ENCODE measurements around the gene TAMM41.
A peak's percentile ranks its signal among the peaks of the same experiment; 100 is the strongest.
"Not testable (repeated sequence)": the region's sequence is repeated elsewhere in the genome, so short reads cannot be mapped to it uniquely, and the experiment has no call there.

TAMM41 gene

GRCh38 chr3:11776346-11776745 lies 70.3 kb downstream of the TAMM41 start:
- Histone ChIP-seq H3K9ac (no peak overlapping the region), H3K4me1 (ENCODE audit: low read depth, poor library complexity, severe bottlenecking) (no peaks in the 10 kb centered on the region), H3K4me2 (no peak overlapping the region), H4K20me1 (ENCODE audit: insufficient read depth) (no peaks in the 10 kb centered on the region), H3K36me3 (ENCODE audit: insufficient read depth) (no peaks in the 10 kb centered on the region), H2AFZ (ENCODE audit: low read depth) (no peak overlapping the region), H3K79me2 (ENCODE audit: insufficient read depth, low read depth) (no peaks in the 10 kb centered on the region), H3K4me3 (IDR thresholded peaks at IDR 0.05; ENCODE audit: insufficient read depth, low read depth, low read length) (no peak overlapping the region), H3K27ac (no peak overlapping the region), H3K27me3 (ENCODE audit: insufficient read depth, low read depth) (no peaks in the 10 kb centered on the region)
- TF ChIP-seq CTCF (conservative IDR thresholded peaks at IDR 0.05; ENCODE audit: low read depth, low read length) = no peak

GRCh38 chr3:11775493-11775892 lies 71.2 kb downstream of the TAMM41 start:
- no peak for TF ChIP-seq CTCF (conservative IDR thresholded peaks at IDR 0.05; ENCODE audit: low read depth, low read length)
- Histone ChIP-seq H3K4me3 (IDR thresholded peaks at IDR 0.05; ENCODE audit: insufficient read depth, low read depth, low read length) (no peak overlapping the region), H3K27me3 (ENCODE audit: insufficient read depth, low read depth) (no peaks in the 10 kb centered on the region), H3K36me3 (ENCODE audit: insufficient read depth) (no peaks in the 10 kb centered on the region), H3K9ac (no peak overlapping the region), H3K27ac (no peak overlapping the region), H3K4me1 (ENCODE audit: low read depth, poor library complexity, severe bottlenecking) (no peaks in the 10 kb centered on the region), H4K20me1 (ENCODE audit: insufficient read depth) (no peaks in the 10 kb centered on the region), H3K4me2 (no peak overlapping the region), H3K79me2 (ENCODE audit: insufficient read depth, low read depth) (no peaks in the 10 kb centered on the region), H2AFZ (ENCODE audit: low read depth) (no peak overlapping the region)

- H3K4me3 ChIP-seq (IDR thresholded peaks at IDR 0.05; ENCODE audit: insufficient read depth, low read depth, low read length) = no peak overlapping the region
- no peak overlapping the region for H3K4me2 ChIP-seq
- no peaks in the 10 kb centered on the region for H3K36me3 ChIP-seq (ENCODE audit: insufficient read depth)
- H3K79me2 ChIP-seq (ENCODE audit: insufficient read depth, low read depth) = no peaks in the 10 kb centered on the region
- no peak overlapping the region for H3K9ac ChIP-seq
- TF ChIP-seq CTCF (conservative IDR thresholded peaks at IDR 0.05; ENCODE audit: low read depth, low read length) = no peak
- H3K4me1 ChIP-seq (ENCODE audit: low read depth, poor library complexity, severe bottlenecking) = no peaks in the 10 kb centered on the region
- no peak overlapping the region for H2AFZ ChIP-seq (ENCODE audit: low read depth)
- no peak overlapping the region for H3K27ac ChIP-seq
- H3K27me3 ChIP-seq (ENCODE audit: insufficient read depth, low read depth) = no peaks in the 10 kb centered on the region
- no peaks in the 10 kb centered on the region for H4K20me1 ChIP-seq (ENCODE audit: insufficient read depth)
Measured at GRCh38 chr3:11774296-11774877, 72.3 kb downstream of the TAMM41 start.

GRCh38 chr3:11771931-11772330 lies 74.8 kb downstream of the TAMM41 start:
- H3K4me3 ChIP-seq (IDR thresholded peaks at IDR 0.05; ENCODE audit: insufficient read depth, low read depth, low read length); H4K20me1 ChIP-seq (ENCODE audit: insufficient read depth); H3K9ac ChIP-seq; H2AFZ ChIP-seq (ENCODE audit: low read depth); H3K36me3 ChIP-seq (ENCODE audit: insufficient read depth); H3K4me2 ChIP-seq; H3K27ac ChIP-seq; H3K79me2 ChIP-seq (ENCODE audit: insufficient read depth, low read depth); H3K4me1 ChIP-seq (ENCODE audit: low read depth, poor library complexity, severe bottlenecking); H3K27me3 ChIP-seq (ENCODE audit: insufficient read depth, low read depth): not testable (repeated sequence)

GRCh38 chr3:11770477-11771391 lies 76.0 kb downstream of the TAMM41 start:
- no peak overlapping the region for H3K4me3 ChIP-seq (IDR thresholded peaks at IDR 0.05; ENCODE audit: insufficient read depth, low read depth, low read length)
- no peaks in the 10 kb centered on the region for H3K36me3 ChIP-seq (ENCODE audit: insufficient read depth)
- H3K4me2 ChIP-seq = no peak overlapping the region; the same call in 1 of the 2 replicates
- peak overlapping the region; percentile 57 for H2AFZ ChIP-seq (ENCODE audit: low read depth)
- H3K9ac ChIP-seq = no peak overlapping the region
- H3K27ac ChIP-seq = no peak overlapping the region
- H3K27me3 ChIP-seq (ENCODE audit: insufficient read depth, low read depth) = no peaks in the 10 kb centered on the region
- no peaks in the 10 kb centered on the region for H3K4me1 ChIP-seq (ENCODE audit: low read depth, poor library complexity, severe bottlenecking)
- TF ChIP-seq CTCF (conservative IDR thresholded peaks at IDR 0.05; ENCODE audit: low read depth, low read length) = no peak
- no peaks in the 10 kb centered on the region for H3K79me2 ChIP-seq (ENCODE audit: insufficient read depth, low read depth)
- H4K20me1 ChIP-seq (ENCODE audit: insufficient read depth) = no peaks in the 10 kb centered on the region
